GM06990 (cell line): ENCODE results near the gene IFNB1.

ENCODE experiments used
- DNase-seq: peaks from one replicate; pipeline ENCODE4 v3.0.0-alpha.2; 2011; ENCODE audit not compliant: insufficient read length; ENCODE audit errors: extremely low read depth
- H3K27me3 ChIP-seq: replicated peaks from 2 replicates; pipeline ENCODE4 v1.6.0; 2011; ENCODE audit warnings: low read length; ENCODE audit not compliant: control insufficient read depth, insufficient read depth
- H3K36me3 ChIP-seq: 2 replicates; pipeline ENCODE4 v1.5.1; 2011; ENCODE audit warnings: low read length; ENCODE audit not compliant: control insufficient read depth, insufficient read depth
- H3K4me3 ChIP-seq: replicated peaks from 2 replicates; pipeline ENCODE4 v1.5.1; 2011; ENCODE audit warnings: low read depth, mild to moderate bottlenecking, control low read depth, low read length
- TF ChIP-seq, protein P1 (sequence below): IDR thresholded peaks from 2 replicates; pipeline ENCODE4 v1.5.1; 2011; ENCODE audit warnings: low read length, control low read depth, mild to moderate bottlenecking, inconsistent platforms; ENCODE audit not compliant: insufficient read depth, poor library complexity, severe bottlenecking

The IFNB1 gene

DNA sequence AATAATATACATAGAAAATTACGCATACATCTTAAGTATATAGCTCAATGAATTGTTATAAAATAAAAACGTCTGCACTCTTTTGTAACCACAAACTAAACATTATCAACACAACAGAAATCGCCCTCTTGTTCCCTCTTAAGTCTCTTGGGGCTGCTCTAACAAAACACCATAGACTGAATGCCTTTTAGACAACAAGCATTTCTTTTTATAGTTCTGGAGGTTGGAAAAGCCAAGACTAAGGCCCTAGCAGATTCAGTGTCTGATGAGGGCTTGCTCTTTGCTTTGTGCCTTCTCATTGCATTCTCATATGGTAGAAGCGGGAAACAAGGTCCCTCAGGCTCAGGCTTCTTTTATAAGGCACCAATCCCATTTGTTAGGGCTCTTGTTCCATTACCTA, 4.9 kb upstream of the IFNB1 start:
- no peak for DNase-seq
- Histone ChIP-seq H3K27me3 (no peaks in the 10 kb centered on the region), H3K36me3 (no peaks in the 10 kb centered on the region), H3K4me3 (no peak overlapping the region)
- TF ChIP-seq, protein P1, sequence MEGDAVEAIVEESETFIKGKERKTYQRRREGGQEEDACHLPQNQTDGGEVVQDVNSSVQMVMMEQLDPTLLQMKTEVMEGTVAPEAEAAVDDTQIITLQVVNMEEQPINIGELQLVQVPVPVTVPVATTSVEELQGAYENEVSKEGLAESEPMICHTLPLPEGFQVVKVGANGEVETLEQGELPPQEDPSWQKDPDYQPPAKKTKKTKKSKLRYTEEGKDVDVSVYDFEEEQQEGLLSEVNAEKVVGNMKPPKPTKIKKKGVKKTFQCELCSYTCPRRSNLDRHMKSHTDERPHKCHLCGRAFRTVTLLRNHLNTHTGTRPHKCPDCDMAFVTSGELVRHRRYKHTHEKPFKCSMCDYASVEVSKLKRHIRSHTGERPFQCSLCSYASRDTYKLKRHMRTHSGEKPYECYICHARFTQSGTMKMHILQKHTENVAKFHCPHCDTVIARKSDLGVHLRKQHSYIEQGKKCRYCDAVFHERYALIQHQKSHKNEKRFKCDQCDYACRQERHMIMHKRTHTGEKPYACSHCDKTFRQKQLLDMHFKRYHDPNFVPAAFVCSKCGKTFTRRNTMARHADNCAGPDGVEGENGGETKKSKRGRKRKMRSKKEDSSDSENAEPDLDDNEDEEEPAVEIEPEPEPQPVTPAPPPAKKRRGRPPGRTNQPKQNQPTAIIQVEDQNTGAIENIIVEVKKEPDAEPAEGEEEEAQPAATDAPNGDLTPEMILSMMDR, result no peak

DNA sequence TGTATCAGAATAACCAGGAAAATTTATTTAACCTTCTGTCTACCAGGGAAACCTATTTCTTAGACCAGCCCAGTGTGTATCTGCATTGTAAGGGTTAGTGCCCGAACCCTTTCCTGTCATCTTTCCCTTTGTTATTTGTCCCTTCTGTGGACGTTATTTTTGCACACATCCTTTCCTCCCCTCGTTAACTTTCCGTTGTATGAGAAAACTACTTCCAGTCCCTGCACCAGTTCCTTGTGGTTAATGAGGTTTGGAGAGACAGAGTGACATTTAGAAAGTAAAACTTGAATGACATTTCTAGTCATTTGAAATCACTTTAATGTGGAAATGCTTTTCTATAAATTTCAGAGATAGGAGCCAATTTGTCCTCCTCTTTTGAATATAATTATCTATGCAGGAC, 4.3 kb upstream of the IFNB1 start:
- H3K4me3 ChIP-seq, result no peak overlapping the region
- TF ChIP-seq, protein P1, result no peak
- DNase-seq, result no peak
- H3K27me3 ChIP-seq, result no peaks in the 10 kb centered on the region
- no peaks in the 10 kb centered on the region for H3K36me3 ChIP-seq

DNA sequence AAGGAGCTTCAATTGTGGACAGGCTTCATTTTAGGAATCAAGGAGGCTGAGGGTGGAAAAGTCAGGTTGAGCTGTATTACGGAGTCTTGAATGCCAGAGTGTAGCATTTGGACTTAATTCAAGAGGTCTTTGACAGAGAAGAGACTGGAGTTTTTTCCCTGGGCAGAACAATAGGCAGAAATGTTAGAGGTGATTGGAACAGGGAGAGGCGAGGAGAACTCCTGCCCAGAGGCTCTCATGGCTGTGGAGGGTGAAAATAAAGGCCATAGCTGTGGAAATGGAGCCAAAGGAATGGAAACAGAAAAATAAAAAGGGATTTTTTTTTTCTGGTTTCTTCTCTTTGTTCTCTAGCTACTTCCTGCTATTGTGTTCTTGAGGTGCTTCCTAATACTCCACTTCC, 3.7 kb upstream of the IFNB1 start:
- H3K4me3 ChIP-seq, result no peak overlapping the region
- H3K27me3 ChIP-seq, result no peaks in the 10 kb centered on the region
- no peak for DNase-seq
- TF ChIP-seq, protein P1, result no peak
- H3K36me3 ChIP-seq, result no peaks in the 10 kb centered on the region

DNA sequence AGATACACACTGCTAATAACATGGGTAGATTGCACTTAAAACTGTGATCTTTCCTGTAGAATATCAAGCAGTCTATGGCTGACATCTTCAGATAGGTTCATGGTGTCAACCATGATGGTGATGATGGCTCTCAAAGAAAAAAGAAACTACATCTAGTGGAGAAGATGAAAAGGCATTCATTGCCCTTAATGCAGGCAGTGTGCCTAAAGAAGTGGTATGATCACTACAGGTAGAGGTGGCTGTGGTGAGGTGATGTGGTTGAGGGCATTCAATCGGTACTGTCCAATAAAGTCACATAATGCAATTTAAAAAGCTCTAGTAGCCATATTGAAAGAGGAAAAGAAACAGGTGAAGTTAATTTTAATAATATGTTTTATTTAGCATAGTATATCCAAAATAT, 3.1 kb upstream of the IFNB1 start:
- no peak for DNase-seq
- H3K4me3 ChIP-seq, result no peak overlapping the region
- TF ChIP-seq, protein P1, result no peak
- H3K27me3 ChIP-seq, result no peaks in the 10 kb centered on the region; the same call in 1 of the 2 replicates
- no peaks in the 10 kb centered on the region for H3K36me3 ChIP-seq

DNA sequence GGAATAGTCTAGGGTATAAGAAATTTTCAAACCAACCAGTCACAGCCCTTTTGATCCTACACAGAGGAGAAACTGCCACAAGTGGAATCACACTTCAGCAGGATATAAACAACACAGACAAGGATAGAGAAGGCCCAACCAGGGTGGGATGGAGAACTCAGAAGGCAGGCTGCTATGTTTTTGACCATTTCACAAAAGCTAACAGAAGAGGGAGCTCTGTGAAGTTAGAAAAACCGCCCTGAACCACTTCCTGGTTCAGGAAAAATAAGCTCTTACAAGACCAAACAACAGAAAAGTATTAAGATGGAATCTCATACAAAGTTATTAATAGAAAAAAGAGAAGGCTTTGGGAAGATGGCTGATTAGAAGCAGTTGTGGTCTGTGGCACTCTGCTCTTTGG, 960 bp upstream of the IFNB1 start:
- TF ChIP-seq, protein P1, result peak; percentile 41
- no peak overlapping the region for H3K4me3 ChIP-seq
- H3K27me3 ChIP-seq, result no peaks in the 10 kb centered on the region; the same call in 1 of the 2 replicates
- H3K36me3 ChIP-seq, result no peaks in the 10 kb centered on the region
- DNase-seq, result no peak

DNA sequence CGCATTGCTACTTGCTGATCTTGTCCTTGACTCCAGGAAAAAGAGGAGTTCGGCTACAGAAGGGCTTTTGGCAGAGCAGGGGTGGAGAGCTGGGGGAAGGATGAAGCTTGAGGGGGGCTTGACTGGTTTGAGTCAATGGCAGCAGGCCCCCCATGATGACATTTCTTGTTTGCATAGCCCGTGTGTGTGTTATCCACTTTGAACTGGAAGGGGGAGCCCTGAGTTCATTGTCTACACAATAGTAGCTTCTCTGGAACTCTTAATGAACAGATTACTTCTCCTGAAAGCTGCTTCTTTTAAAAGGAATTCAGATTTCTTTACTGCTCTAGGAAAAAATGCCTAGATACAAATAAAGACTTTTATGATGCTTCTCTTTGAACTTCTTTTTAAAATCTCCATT, 2.3 kb downstream of the IFNB1 start:
- H3K36me3 ChIP-seq, result no peaks in the 10 kb centered on the region
- H3K27me3 ChIP-seq, result no peaks in the 10 kb centered on the region; the same call in 1 of the 2 replicates
- no peak for DNase-seq
- TF ChIP-seq, protein P1, result no peak
- no peak overlapping the region for H3K4me3 ChIP-seq
